Measurements from ENCODE around the gene IFIH1. TPM values are rescaled to one million over a fixed set of nuclear protein-coding genes. Genes with fewer than 3 reads are reported as not detected.
A peak's percentile ranks its signal among the peaks of the same experiment; 100 is the strongest.

The IFIH1 gene
- total and polyA plus RNA-seq, 2 experiments from 2014 or later, result 1.2 to 2.5 TPM

DNA sequence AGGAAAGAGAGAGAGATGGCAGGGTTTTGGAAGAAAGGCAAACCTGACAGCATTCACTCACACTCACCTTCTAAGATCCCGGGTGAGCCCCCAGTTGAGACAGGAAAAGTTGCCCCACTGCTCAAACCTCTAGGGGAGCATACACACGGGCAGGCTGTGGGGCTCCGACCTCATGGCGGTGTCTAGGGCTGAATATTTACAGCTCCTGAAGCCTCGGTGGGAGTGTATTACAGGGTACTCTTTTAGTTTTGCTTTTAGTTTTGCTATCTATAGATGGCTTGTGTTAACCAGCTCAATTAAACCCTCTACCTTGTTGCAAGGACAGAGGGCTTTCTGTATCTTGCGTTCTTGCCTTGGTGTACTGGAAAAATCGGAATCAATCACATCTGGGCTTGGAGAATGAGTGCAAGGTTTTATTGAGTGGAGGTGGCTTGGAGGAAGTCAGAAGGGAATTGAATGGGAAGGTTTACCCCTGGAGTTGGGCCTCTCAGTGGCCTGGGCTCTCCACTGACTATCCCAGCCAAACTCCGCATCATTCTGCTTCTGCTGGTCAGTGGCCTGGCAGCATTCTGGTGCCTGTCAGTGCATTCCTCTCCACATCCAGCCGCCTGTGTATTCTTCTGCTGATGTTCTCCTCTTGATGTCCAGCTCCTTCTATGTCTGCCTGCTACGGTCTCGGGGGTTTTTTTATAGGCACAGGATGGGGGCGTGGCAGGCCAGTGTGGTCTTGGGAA lies 10.1 kb upstream of the IFIH1 start (continued):
- TF ChIP-seq, protein P1, sequence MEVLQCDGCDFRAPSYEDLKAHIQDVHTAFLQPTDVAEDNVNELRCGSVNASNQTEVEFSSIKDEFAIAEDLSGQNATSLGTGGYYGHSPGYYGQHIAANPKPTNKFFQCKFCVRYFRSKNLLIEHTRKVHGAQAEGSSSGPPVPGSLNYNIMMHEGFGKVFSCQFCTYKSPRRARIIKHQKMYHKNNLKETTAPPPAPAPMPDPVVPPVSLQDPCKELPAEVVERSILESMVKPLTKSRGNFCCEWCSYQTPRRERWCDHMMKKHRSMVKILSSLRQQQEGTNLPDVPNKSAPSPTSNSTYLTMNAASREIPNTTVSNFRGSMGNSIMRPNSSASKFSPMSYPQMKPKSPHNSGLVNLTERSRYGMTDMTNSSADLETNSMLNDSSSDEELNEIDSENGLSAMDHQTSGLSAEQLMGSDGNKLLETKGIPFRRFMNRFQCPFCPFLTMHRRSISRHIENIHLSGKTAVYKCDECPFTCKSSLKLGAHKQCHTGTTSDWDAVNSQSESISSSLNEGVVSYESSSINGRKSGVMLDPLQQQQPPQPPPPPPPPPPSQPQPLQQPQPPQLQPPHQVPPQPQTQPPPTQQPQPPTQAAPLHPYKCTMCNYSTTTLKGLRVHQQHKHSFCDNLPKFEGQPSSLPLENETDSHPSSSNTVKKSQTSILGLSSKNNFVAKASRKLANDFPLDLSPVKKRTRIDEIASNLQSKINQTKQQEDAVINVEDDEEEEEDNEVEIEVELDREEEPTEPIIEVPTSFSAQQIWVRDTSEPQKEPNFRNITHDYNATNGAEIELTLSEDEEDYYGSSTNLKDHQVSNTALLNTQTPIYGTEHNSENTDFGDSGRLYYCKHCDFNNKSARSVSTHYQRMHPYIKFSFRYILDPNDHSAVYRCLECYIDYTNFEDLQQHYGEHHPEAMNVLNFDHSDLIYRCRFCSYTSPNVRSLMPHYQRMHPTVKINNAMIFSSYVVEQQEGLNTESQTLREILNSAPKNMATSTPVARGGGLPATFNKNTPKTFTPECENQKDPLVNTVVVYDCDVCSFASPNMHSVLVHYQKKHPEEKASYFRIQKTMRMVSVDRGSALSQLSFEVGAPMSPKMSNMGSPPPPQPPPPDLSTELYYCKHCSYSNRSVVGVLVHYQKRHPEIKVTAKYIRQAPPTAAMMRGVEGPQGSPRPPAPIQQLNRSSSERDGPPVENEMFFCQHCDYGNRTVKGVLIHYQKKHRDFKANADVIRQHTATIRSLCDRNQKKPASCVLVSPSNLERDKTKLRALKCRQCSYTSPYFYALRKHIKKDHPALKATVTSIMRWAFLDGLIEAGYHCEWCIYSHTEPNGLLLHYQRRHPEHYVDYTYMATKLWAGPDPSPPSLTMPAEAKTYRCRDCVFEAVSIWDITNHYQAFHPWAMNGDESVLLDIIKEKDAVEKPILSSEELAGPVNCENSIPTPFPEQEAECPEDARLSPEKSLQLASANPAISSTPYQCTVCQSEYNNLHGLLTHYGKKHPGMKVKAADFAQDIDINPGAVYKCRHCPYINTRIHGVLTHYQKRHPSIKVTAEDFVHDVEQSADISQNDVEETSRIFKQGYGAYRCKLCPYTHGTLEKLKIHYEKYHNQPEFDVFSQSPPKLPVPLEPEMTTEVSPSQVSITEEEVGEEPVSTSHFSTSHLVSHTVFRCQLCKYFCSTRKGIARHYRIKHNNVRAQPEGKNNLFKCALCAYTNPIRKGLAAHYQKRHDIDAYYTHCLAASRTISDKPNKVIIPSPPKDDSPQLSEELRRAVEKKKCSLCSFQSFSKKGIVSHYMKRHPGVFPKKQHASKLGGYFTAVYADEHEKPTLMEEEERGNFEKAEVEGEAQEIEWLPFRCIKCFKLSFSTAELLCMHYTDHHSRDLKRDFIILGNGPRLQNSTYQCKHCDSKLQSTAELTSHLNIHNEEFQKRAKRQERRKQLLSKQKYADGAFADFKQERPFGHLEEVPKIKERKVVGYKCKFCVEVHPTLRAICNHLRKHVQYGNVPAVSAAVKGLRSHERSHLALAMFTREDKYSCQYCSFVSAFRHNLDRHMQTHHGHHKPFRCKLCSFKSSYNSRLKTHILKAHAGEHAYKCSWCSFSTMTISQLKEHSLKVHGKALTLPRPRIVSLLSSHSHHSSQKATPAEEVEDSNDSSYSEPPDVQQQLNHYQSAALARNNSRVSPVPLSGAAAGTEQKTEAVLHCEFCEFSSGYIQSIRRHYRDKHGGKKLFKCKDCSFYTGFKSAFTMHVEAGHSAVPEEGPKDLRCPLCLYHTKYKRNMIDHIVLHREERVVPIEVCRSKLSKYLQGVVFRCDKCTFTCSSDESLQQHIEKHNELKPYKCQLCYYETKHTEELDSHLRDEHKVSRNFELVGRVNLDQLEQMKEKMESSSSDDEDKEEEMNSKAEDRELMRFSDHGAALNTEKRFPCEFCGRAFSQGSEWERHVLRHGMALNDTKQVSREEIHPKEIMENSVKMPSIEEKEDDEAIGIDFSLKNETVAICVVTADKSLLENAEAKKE (CRISPR knock-in tag; IDR thresholded peaks at IDR 0.05), result no peak
- no peak for TF ChIP-seq STAT1 (IDR thresholded peaks at IDR 0.05; ENCODE audit: unreplicated experiment)
- no peak for TF ChIP-seq CREB1 (CRISPR knock-in tag; IDR thresholded peaks at IDR 0.05; ENCODE audit: low read depth)
- TF ChIP-seq ZNF331 (CRISPR knock-in tag; IDR thresholded peaks at IDR 0.05; ENCODE audit: low read depth), result no peak
- no peak for TF ChIP-seq JUNB (IDR thresholded peaks at IDR 0.05; ENCODE audit: unreplicated experiment)
- no peak for TF ChIP-seq POLR2AphosphoS5 (IDR thresholded peaks at IDR 0.05; ENCODE audit: low read depth)

GRCh38 chr2:162327806-162328205 lies 9.3 kb upstream of the IFIH1 start:
- H3K79me2 ChIP-seq (replicated peaks; ENCODE audit: insufficient read depth), result no peaks in the 10 kb centered on the region
- H3K27ac ChIP-seq (ENCODE audit: low read depth), result no peak overlapping the region
- peaks cover 15% of the 10 kb centered on the region for H3K9me3 Mint-ChIP-seq
- no peaks in the 10 kb centered on the region for H3K36me3 ChIP-seq (ENCODE audit: insufficient read depth)
- peaks cover 3% of the 10 kb centered on the region for H3K4me1 Mint-ChIP-seq
- no peak overlapping the region for H3K4me3 Mint-ChIP-seq
- H3K27ac Mint-ChIP-seq, result no peak overlapping the region
- H3K4me1 ChIP-seq (ENCODE audit: insufficient read depth), result no peaks in the 10 kb centered on the region
- DNase-seq (ENCODE audit: low spot score) (no peak), ATAC-seq (no peak)
- peaks cover 3% of the 10 kb centered on the region for H3K27me3 Mint-ChIP-seq (ENCODE audit: insufficient read depth, low read depth, poor library complexity)
- H3K9me2 ChIP-seq (ENCODE audit: insufficient read depth), result no peaks in the 10 kb centered on the region
- H3K27me3 ChIP-seq (ENCODE audit: insufficient read depth), result no peaks in the 10 kb centered on the region
- H3K4me3 ChIP-seq, result no peak overlapping the region
- peaks cover 10% of the 10 kb centered on the region; the same call in 2 of the 3 replicates for H3K36me3 Mint-ChIP-seq (ENCODE audit: low read depth)
- no peaks in the 10 kb centered on the region for H3F3A ChIP-seq (replicated peaks; ENCODE audit: low read depth)
- 0 out of 2 replicates have a peak overlapping the region, but pooled peaks have one; percentile 0 for H2AFZ ChIP-seq
- no peaks in the 10 kb centered on the region for H4K20me1 ChIP-seq (replicated peaks; ENCODE audit: insufficient read depth)
- H3K4me2 ChIP-seq, result no peak overlapping the region
- TF ChIP-seq NANOG (IDR thresholded peaks at IDR 0.05; ENCODE audit: borderline replicate concordance) (no peak), POLR2AphosphoS5 (IDR thresholded peaks at IDR 0.05; ENCODE audit: low read depth) (no peak), CREB1 (CRISPR knock-in tag; IDR thresholded peaks at IDR 0.05; ENCODE audit: low read depth) (no peak), ZNF331 (CRISPR knock-in tag; IDR thresholded peaks at IDR 0.05; ENCODE audit: low read depth) (no peak), JUNB (IDR thresholded peaks at IDR 0.05; ENCODE audit: unreplicated experiment) (no peak), EZH2 (IDR thresholded peaks at IDR 0.05; ENCODE audit: low read depth, unreplicated experiment) (no peak), ZNF114 (CRISPR knock-in tag; IDR thresholded peaks at IDR 0.05) (no peak)
- TF ChIP-seq, protein P2, sequence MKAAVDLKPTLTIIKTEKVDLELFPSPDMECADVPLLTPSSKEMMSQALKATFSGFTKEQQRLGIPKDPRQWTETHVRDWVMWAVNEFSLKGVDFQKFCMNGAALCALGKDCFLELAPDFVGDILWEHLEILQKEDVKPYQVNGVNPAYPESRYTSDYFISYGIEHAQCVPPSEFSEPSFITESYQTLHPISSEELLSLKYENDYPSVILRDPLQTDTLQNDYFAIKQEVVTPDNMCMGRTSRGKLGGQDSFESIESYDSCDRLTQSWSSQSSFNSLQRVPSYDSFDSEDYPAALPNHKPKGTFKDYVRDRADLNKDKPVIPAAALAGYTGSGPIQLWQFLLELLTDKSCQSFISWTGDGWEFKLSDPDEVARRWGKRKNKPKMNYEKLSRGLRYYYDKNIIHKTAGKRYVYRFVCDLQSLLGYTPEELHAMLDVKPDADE (IDR thresholded peaks at IDR 0.05), result no peak

Measured in GM23338 (cell line).